HUES6 (cell line): ENCODE data around the gene DAAM1.

Source experiments
- H3K27ac ChIP-seq: 2 replicates; pipeline ENCODE4 v1.7.0; 2013; ENCODE audit warnings: low read depth, mild to moderate bottlenecking, low read length, inconsistent platforms
- H3K27me3 ChIP-seq: 2 replicates; pipeline ENCODE4 v1.6.1; 2013; ENCODE audit warnings: low read length; ENCODE audit not compliant: control insufficient read depth, insufficient read depth
- H3K36me3 ChIP-seq: 2 replicates; pipeline ENCODE4 v1.6.1; 2013; ENCODE audit warnings: low read length; ENCODE audit not compliant: control insufficient read depth, insufficient read depth
- H3K4me1 ChIP-seq: 2 replicates; pipeline ENCODE4 v1.6.1; 2013; ENCODE audit warnings: low read length; ENCODE audit not compliant: control insufficient read depth, insufficient read depth
- H3K4me3 ChIP-seq: 2 replicates; pipeline ENCODE4 v1.5.1; 2013; ENCODE audit warnings: low read depth, low read length
- H3K9ac ChIP-seq: one replicate; pipeline ENCODE4 v1.6.1; 2013; ENCODE audit warnings: mild to moderate bottlenecking, low read length
- H3K9me3 ChIP-seq: 2 replicates; pipeline ENCODE4 v1.6.1; 2013; ENCODE audit warnings: low read depth, low read length; ENCODE audit not compliant: control insufficient read depth, insufficient read depth

Gene DAAM1

DNA sequence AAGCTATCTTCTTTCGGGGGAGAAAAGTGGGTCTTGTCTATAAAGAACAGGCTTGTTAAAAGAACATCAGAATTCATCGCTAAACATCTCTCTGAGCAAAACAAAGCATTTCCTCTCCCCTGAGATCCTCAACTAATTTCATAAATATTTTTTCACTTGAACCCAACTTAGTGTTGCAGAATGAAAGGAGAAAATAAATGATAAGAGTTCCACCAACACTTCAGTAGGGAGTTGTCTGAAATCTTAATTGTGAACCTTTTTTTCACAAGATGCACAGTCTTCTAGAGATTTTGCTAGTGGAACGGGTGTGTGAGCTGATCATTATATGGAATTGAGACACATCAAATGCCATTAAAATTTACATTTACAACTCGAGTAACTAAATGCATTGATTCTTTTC is 1.3 kb upstream of the DAAM1 start:
- peak overlapping the region; percentile 63; the same call in 1 of the 2 replicates for H3K4me3 ChIP-seq
- no peak overlapping the region for H3K9ac ChIP-seq

DNA sequence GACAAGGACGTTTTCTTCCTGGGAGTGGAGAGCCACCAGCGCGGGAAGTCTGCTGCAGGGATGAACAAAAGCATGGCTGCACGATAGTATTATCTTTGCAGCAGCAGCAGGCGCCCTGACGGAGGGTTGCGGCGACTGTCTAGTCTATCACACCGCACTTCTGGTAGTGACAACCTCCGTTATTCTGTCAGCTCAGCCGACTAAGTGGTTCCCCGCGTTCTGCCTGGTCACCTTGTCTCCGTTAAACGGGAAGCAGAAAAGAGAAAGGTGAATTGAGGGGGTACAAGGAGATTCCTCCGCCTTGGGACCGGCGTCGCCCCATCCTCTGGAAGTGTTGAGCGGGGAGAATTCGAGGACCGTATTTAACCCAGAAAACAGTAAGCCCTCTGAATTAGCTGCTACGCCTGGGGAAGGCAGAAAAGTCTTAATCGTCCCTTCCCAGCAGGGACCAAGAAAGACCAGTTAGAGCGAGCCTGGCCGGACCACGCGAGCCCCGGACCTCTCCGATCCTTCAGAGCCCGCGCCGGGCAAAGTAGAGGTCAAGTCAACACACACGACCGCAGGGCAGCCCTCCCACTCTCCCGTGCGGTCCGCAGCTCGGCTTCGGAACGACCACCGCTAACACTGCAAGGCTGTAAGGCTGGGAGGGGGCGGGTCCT is 536 bp upstream of the DAAM1 start:
- peaks cover 32% of the 10 kb centered on the region for H3K27me3 ChIP-seq

More for the DNA sequence above, 1.3 kb upstream of the DAAM1 start:
- Histone ChIP-seq H3K36me3 (no peaks in the 10 kb centered on the region), H3K9me3 (no peaks in the 10 kb centered on the region), H3K27me3 (peaks cover 32% of the 10 kb centered on the region), H3K4me1 (no peaks in the 10 kb centered on the region; the same call in 1 of the 2 replicates), H3K27ac (no peak overlapping the region)

DNA sequence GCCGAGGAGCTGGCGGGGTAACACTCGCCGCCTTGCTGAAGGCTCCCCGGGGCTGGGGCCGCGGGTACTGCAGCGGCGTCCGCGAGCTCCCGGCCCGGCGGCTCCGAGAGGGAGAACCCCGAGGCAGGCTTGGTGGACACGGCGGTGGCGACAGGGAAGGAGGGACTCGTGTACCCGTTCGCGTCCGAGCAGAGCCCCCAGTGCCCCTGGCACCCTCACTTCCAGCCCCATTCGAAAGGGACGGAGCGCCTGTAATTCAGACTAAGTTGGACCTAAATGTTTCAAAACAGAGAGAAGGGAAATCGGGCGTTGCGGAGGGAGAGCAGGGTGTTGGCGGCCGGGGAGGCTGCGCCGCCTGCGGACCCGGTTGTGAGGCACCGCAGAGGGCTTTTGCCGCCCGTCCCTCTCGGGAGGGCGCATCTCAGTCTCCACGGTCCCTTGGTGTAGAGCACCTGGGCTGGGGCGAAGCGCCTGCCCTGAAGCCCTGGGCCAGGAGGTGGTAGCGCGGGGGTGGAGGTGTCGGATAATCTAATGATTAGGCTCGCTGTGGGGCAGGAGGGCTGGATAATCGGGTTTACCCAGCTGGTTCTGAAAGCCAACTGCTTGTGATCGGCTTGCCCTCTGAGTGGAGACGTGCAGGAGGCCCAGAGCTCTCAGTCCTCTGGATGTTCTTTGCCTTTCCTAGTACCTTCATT is 771 bp downstream of the DAAM1 start:
- peak overlapping the region; percentile 81 for H3K9ac ChIP-seq
- H3K36me3 ChIP-seq: no peaks in the 10 kb centered on the region
- H3K4me1 ChIP-seq: no peaks in the 10 kb centered on the region; the same call in 1 of the 2 replicates
- H3K4me3 ChIP-seq: peak overlapping the region; percentile 96
- no peaks in the 10 kb centered on the region for H3K9me3 ChIP-seq
- H3K27me3 ChIP-seq: peaks cover 29% of the 10 kb centered on the region
- H3K27ac ChIP-seq: peak overlapping the region; percentile 9; the same call in 1 of the 2 replicates

More for the DNA sequence above, 536 bp upstream of the DAAM1 start:
- Histone ChIP-seq H3K9ac (peak overlapping the region; percentile 59), H3K4me3 (peak overlapping the region; percentile 63), H3K36me3 (no peaks in the 10 kb centered on the region), H3K9me3 (no peaks in the 10 kb centered on the region), H3K4me1 (no peaks in the 10 kb centered on the region; the same call in 1 of the 2 replicates), H3K27ac (no peak overlapping the region)

DNA sequence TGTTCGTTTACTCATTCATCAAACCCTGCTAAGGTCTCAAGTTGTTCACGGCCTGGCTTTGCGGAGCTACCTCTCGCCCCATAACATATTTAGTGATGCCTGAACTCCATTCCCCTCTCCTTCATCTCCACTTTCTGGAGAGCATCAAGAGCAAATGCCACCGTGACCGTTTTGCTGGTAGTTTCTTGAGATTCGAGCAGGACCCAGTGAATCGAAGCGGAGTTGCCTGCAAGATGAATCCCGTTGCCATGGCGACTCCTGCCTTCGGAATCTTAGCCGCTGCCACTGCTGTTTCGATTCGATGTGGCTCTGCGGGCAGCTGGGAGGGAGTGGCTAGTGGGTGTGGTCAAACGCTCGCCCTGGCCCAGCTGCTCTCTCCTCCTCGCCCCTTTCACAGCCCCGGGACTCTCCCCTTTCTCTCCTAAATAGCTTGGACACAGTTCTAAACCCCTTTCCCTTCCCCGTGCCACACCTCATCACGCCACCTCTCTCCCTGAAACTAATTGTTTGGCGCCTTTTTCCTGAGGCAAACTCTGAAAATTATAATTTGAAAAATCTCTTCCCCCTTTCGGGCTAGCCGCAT is 1.4 kb downstream of the DAAM1 start:
- H3K36me3 ChIP-seq: no peaks in the 10 kb centered on the region
- peaks cover 29% of the 10 kb centered on the region for H3K27me3 ChIP-seq
- no peak overlapping the region for H3K27ac ChIP-seq
- H3K9ac ChIP-seq: peak overlapping the region; percentile 81
- H3K4me3 ChIP-seq: peak overlapping the region; percentile 96
- no peaks in the 10 kb centered on the region for H3K9me3 ChIP-seq
- no peaks in the 10 kb centered on the region; the same call in 1 of the 2 replicates for H3K4me1 ChIP-seq

DNA sequence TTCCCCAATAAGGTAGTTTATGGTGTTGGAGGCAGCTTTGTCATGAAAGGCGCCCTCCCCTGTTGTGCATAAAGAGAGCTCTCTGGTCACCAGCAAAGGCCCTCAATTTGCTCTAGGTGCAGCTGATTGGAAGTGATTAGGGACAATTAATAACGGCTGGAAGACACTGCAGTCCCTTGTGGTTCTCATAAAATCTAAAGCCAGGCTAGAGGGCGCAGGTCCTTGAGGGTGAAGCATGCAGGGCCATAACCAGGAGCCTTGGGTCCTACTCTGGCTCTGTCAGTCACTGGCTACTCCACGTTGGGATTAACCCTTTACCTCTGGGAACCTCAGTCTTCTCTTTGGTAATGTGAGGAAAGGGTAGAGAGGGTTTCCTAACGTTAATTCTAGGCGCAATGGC is 1.9 kb downstream of the DAAM1 start:
- Histone ChIP-seq H3K9ac (no peak overlapping the region), H3K36me3 (no peaks in the 10 kb centered on the region), H3K4me3 (peak overlapping the region; percentile 96), H3K9me3 (no peaks in the 10 kb centered on the region), H3K27me3 (peaks cover 29% of the 10 kb centered on the region), H3K27ac (no peak overlapping the region), H3K4me1 (no peaks in the 10 kb centered on the region)

DNA sequence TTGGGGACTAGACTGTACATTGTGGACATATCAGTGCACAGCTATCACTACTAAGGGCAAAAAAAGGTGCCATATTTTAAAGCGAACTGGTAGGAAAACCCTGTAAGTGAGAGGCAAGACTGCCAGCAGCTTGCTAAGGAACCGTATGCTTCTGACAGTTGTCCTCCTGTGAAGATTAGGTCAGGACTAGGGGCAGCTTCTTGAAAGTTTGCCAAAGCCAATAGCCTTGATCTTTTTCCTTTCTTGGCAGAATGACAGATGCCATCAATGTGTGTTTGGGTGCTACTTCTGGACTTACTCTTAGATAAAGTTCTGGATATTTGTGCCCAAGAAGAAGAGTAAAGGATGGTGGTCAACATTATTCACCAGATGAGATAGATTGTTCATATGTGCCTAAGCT is 7.4 kb downstream of the DAAM1 start:
- Histone ChIP-seq H3K36me3 (no peaks in the 10 kb centered on the region), H3K9me3 (no peaks in the 10 kb centered on the region), H3K9ac (no peak overlapping the region), H3K27me3 (no peaks in the 10 kb centered on the region), H3K4me3 (no peak overlapping the region), H3K4me1 (0 out of 2 replicates have a peak, but pooled peaks cover 4% of the 10 kb centered on the region), H3K27ac (no peak overlapping the region)

DNA sequence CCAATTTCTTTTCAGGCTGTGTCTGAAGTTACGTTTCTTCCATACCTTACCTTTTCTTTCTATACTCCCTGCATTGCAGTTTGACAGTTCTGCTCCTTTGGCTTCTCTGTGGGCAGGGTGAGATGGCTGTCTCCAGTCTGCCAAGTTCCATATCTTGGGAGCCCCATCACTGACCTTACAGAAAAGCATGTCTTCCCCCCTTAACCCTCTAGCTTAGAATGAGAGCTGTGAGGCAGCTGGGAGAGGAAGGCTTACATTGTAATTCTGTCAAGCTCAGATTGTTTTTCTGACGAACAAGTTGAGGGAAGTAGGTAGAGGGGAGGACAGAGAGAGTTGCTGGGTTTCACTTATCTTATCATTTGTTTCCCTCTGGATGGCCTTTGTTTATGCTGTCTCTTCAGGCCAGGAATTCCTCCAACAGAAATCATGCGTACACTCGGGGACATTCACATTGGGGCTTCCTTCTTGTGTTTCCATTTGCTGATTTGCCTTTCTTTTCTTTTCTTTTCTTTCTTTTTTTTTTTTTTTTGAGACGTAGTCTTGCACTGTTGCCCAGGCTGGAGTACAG is 9.3 kb downstream of the DAAM1 start:
- H3K36me3 ChIP-seq: no peaks in the 10 kb centered on the region
- H3K9ac ChIP-seq: no peak overlapping the region
- H3K9me3 ChIP-seq: no peaks in the 10 kb centered on the region
- no peak overlapping the region for H3K27ac ChIP-seq
- no peak overlapping the region for H3K4me3 ChIP-seq
- 0 out of 2 replicates have a peak, but pooled peaks cover 4% of the 10 kb centered on the region for H3K4me1 ChIP-seq
- H3K27me3 ChIP-seq: no peaks in the 10 kb centered on the region

DNA sequence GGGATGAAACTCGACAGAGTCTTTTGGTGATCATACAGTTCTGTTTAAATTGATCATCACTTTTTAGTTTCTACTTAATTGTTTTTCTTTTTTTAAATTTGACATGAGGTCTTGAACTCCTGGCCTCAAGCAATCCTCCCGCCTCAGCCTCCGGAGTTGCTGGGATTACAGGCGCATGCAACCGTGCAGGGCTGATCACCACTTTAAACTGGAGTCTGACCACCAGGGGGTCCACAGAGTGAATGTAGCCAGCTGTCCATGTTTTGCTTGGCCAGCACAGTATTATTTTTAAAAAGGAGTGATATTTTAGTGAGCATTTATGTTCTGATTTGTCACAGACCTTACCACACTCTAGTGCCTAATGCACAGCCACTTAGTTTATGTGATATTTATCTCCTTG is 10.7 kb downstream of the DAAM1 start:
- H3K27me3 ChIP-seq: no peaks in the 10 kb centered on the region
- H3K4me1 ChIP-seq: 0 out of 2 replicates have a peak, but pooled peaks cover 4% of the 10 kb centered on the region
- H3K9me3 ChIP-seq: no peaks in the 10 kb centered on the region
- no peak overlapping the region for H3K9ac ChIP-seq
- no peak overlapping the region for H3K27ac ChIP-seq
- H3K36me3 ChIP-seq: no peaks in the 10 kb centered on the region
- H3K4me3 ChIP-seq: no peak overlapping the region

DNA sequence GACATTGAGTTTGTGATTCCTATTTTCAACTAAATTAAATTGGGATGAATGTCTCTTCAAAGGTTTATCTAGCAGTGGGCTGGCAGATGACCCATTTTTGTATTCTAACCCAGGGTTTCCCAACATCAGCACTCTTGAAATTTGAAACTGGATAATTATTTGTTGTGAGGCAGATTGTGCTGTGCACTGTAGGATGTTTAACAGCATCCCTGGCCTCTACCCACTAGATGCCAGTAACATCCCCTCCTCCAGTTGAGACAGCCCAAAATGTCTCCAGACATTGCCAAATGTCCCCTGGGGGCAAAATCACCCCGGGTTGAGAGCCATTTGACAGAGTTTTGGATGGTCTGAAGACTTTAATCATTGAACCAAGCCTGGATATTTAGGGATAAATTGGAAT is 11.1 kb downstream of the DAAM1 start:
- Histone ChIP-seq H3K4me1 (0 out of 2 replicates have a peak, but pooled peaks cover 4% of the 10 kb centered on the region), H3K27me3 (no peaks in the 10 kb centered on the region), H3K4me3 (no peak overlapping the region), H3K36me3 (no peaks in the 10 kb centered on the region), H3K27ac (no peak overlapping the region), H3K9me3 (no peaks in the 10 kb centered on the region), H3K9ac (no peak overlapping the region)

DNA sequence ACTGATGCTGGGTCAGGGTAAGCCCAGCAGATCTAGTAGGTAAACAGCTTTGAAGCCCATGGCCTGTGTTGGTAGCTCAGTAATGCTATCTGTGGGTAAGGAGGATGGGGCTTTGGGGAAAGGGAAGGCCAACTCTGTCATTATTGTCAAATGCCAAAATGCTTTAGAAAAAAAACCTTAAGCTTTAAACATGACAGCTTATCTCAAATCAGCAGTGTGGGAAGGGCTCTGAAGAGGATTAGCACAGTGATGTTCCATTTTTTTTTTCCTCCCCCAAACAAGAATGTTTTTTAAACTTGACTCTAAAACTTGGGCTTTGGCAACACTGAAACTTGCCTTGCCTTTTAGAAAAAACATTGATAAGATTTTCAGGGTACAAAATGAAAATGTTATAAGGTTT is 11.7 kb downstream of the DAAM1 start:
- H3K36me3 ChIP-seq: no peaks in the 10 kb centered on the region
- no peaks in the 10 kb centered on the region for H3K9me3 ChIP-seq
- H3K4me1 ChIP-seq: 0 out of 2 replicates have a peak, but pooled peaks cover 4% of the 10 kb centered on the region
- H3K27ac ChIP-seq: no peak overlapping the region
- H3K9ac ChIP-seq: no peak overlapping the region
- no peak overlapping the region for H3K4me3 ChIP-seq
- no peaks in the 10 kb centered on the region for H3K27me3 ChIP-seq

DNA sequence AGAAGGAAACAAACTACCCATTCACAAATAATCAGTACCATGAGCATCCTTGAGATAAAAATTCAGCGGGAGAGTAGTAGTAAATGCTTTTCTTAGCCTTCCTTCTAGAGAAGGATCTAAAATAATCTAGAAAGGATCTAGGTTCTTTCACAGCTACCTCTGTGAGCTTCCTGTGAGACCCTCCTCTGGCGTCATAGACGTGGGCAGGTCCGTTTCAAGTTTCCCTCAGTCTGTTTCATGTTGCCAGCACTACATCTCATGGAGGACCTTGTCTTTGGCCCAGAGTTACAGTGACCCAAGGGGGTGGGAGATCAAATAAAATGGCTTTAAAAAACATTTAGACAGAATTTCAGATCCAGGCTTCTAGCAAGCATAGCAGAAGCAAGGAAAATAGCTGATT is 13.6 kb downstream of the DAAM1 start:
- Histone ChIP-seq H3K27me3 (no peaks in the 10 kb centered on the region), H3K9me3 (no peaks in the 10 kb centered on the region), H3K4me3 (no peak overlapping the region), H3K36me3 (no peaks in the 10 kb centered on the region), H3K4me1 (0 out of 2 replicates have a peak, but pooled peaks cover 4% of the 10 kb centered on the region), H3K27ac (no peak overlapping the region), H3K9ac (no peak overlapping the region)
